ENCODE measurements around the gene CDYL2.

The CDYL2 gene

GRCh38 chr16:80738521-80738920 lies 65.9 kb downstream of the CDYL2 start:
- Histone ChIP-seq H3K27ac (replicated peaks; ENCODE audit: low read length) (no peak overlapping the region), H4K91ac (ENCODE audit: low read depth, low read length, poor library complexity) (no peak overlapping the region), H2AFZ (ENCODE audit: low read length) (no peak overlapping the region), H2AK5ac (ENCODE audit: low read depth, low read length) (no peak overlapping the region), H3K18ac (ENCODE audit: low read length) (no peak overlapping the region), H3K79me1 (ENCODE audit: low read depth, low read length) (no peaks in the 10 kb centered on the region), H3K4me3 (ENCODE audit: low read length in 2 of 2) (no peak overlapping the region), H3K27me3 (ENCODE audit: control insufficient read depth in 3 of 3, insufficient read depth in 3 of 3, low read depth in 1 of 3, low read length in 3 of 3) (no peaks in the 10 kb centered on the region), H2BK15ac (ENCODE audit: low read length) (no peak overlapping the region), H3K4ac (ENCODE audit: low read length) (no peak overlapping the region), H3K36me3 (replicated peaks in 1 of 2; ENCODE audit: control insufficient read depth in 2 of 2, insufficient read depth in 2 of 2, low read length in 2 of 2) (no peaks in the 10 kb centered on the region), H3K4me2 (ENCODE audit: insufficient read depth, low read length, poor library complexity, severe bottlenecking) (no peak overlapping the region), H3K23ac (ENCODE audit: low read depth, low read length, poor library complexity) (no peak overlapping the region), H4K8ac (ENCODE audit: low read depth, low read length) (no peak overlapping the region), H3K9ac (ENCODE audit: low read depth, low read length, poor library complexity) (no peak overlapping the region), H2BK5ac (ENCODE audit: low read length) (no peak overlapping the region), H2BK120ac (ENCODE audit: low read depth, low read length) (no peak overlapping the region), H2BK12ac (ENCODE audit: low read length) (no peak overlapping the region), H3K4me1 (ENCODE audit: control insufficient read depth in 2 of 2, insufficient read depth in 1 of 2, low read depth in 1 of 2, low read length in 2 of 2) (no peaks in the 10 kb centered on the region), H3K9me3 (replicated peaks in 1 of 2; ENCODE audit: control insufficient read depth in 2 of 2, insufficient read depth in 1 of 2, low read depth in 1 of 2, low read length in 2 of 2) (peaks cover 0 to 2% of the 10 kb centered on the region in 2 donors), H3K14ac (ENCODE audit: low read length) (no peak overlapping the region)
- DNase-seq (ENCODE audit: low spot score) = no peak
- no CpG with 5 or more reads among the region's 3 CpGs for WGBS, 2 donors (ENCODE audit: extremely low coverage in 2 of 2, insufficient read length in 2 of 2, insufficient replicate concordance in 1 of 2)

GRCh38 chr16:80735846-80736245 lies 68.6 kb downstream of the CDYL2 start:
- H3K18ac ChIP-seq (ENCODE audit: low read length) = no peak overlapping the region
- H3K9ac ChIP-seq (ENCODE audit: low read depth, low read length, poor library complexity) = no peak overlapping the region
- no peak overlapping the region for H2BK120ac ChIP-seq (ENCODE audit: low read depth, low read length)
- WGBS, 2 donors (ENCODE audit: extremely low coverage in 2 of 2, insufficient read length in 2 of 2, insufficient replicate concordance in 1 of 2) = no CpG with 5 or more reads among the region's 4 CpGs
- no peak overlapping the region for H2BK15ac ChIP-seq (ENCODE audit: low read length)
- H3K79me1 ChIP-seq (ENCODE audit: low read depth, low read length) = no peaks in the 10 kb centered on the region
- no peak for DNase-seq (ENCODE audit: low spot score)
- no peak overlapping the region for H2AK5ac ChIP-seq (ENCODE audit: low read depth, low read length)
- no peak overlapping the region for H4K8ac ChIP-seq (ENCODE audit: low read depth, low read length)
- no peak overlapping the region for H3K27ac ChIP-seq (replicated peaks; ENCODE audit: low read length)
- no peak overlapping the region for H3K4me2 ChIP-seq (ENCODE audit: insufficient read depth, low read length, poor library complexity, severe bottlenecking)
- H2BK5ac ChIP-seq (ENCODE audit: low read length) = no peak overlapping the region
- H3K14ac ChIP-seq (ENCODE audit: low read length) = no peak overlapping the region
- H3K4me3 ChIP-seq (ENCODE audit: low read length in 2 of 2) = no peak overlapping the region
- no peak overlapping the region for H3K23ac ChIP-seq (ENCODE audit: low read depth, low read length, poor library complexity)
- H3K36me3 ChIP-seq (replicated peaks in 1 of 2; ENCODE audit: control insufficient read depth in 2 of 2, insufficient read depth in 2 of 2, low read length in 2 of 2) = no peaks in the 10 kb centered on the region
- no peak overlapping the region for H4K91ac ChIP-seq (ENCODE audit: low read depth, low read length, poor library complexity)
- no peak overlapping the region for H2BK12ac ChIP-seq (ENCODE audit: low read length)
- H3K27me3 ChIP-seq (ENCODE audit: control insufficient read depth in 3 of 3, insufficient read depth in 3 of 3, low read depth in 1 of 3, low read length in 3 of 3) = no peaks in the 10 kb centered on the region
- H3K4ac ChIP-seq (ENCODE audit: low read length) = no peak overlapping the region
- no peaks in the 10 kb centered on the region for H3K4me1 ChIP-seq (ENCODE audit: control insufficient read depth in 2 of 2, insufficient read depth in 1 of 2, low read depth in 1 of 2, low read length in 2 of 2)
- H3K9me3 ChIP-seq (replicated peaks in 1 of 2; ENCODE audit: control insufficient read depth in 2 of 2, insufficient read depth in 1 of 2, low read depth in 1 of 2, low read length in 2 of 2) = peaks cover 0 to 2% of the 10 kb centered on the region in 2 donors
- H2AFZ ChIP-seq (ENCODE audit: low read length) = no peak overlapping the region

- no peak for DNase-seq (ENCODE audit: low spot score)
- Histone ChIP-seq H3K23ac (ENCODE audit: low read depth, low read length, poor library complexity) (no peak overlapping the region), H2BK120ac (ENCODE audit: low read depth, low read length) (no peak overlapping the region), H4K8ac (ENCODE audit: low read depth, low read length) (no peak overlapping the region), H3K4me2 (ENCODE audit: insufficient read depth, low read length, poor library complexity, severe bottlenecking) (no peak overlapping the region), H3K27ac (replicated peaks; ENCODE audit: low read length) (no peak overlapping the region), H3K4me1 (ENCODE audit: control insufficient read depth in 2 of 2, insufficient read depth in 1 of 2, low read depth in 1 of 2, low read length in 2 of 2) (no peaks in the 10 kb centered on the region), H4K91ac (ENCODE audit: low read depth, low read length, poor library complexity) (no peak overlapping the region), H3K4me3 (ENCODE audit: low read length in 2 of 2) (no peak overlapping the region), H3K27me3 (ENCODE audit: control insufficient read depth in 3 of 3, insufficient read depth in 3 of 3, low read depth in 1 of 3, low read length in 3 of 3) (no peaks in the 10 kb centered on the region), H3K79me1 (ENCODE audit: low read depth, low read length) (no peaks in the 10 kb centered on the region), H2AK5ac (ENCODE audit: low read depth, low read length) (no peak overlapping the region), H2BK12ac (ENCODE audit: low read length) (no peak overlapping the region), H2AFZ (ENCODE audit: low read length) (no peak overlapping the region), H3K14ac (ENCODE audit: low read length) (no peak overlapping the region), H2BK15ac (ENCODE audit: low read length) (no peak overlapping the region), H3K9me3 (replicated peaks in 1 of 2; ENCODE audit: control insufficient read depth in 2 of 2, insufficient read depth in 1 of 2, low read depth in 1 of 2, low read length in 2 of 2) (no peaks in the 10 kb centered on the region), H2BK5ac (ENCODE audit: low read length) (no peak overlapping the region), H3K36me3 (replicated peaks in 1 of 2; ENCODE audit: control insufficient read depth in 2 of 2, insufficient read depth in 2 of 2, low read length in 2 of 2) (no peaks in the 10 kb centered on the region), H3K9ac (ENCODE audit: low read depth, low read length, poor library complexity) (no peak overlapping the region), H3K18ac (ENCODE audit: low read length) (no peak overlapping the region), H3K4ac (ENCODE audit: low read length) (no peak overlapping the region)
- WGBS, 2 donors (ENCODE audit: extremely low coverage in 2 of 2, insufficient read length in 2 of 2, insufficient replicate concordance in 1 of 2) = no CpG with 5 or more reads among the region's 2 CpGs
These were observed 71.0 kb downstream of the CDYL2 start for GRCh38 chr16:80733407-80733806.

- H3K36me3 ChIP-seq (replicated peaks in 1 of 2; ENCODE audit: control insufficient read depth in 2 of 2, insufficient read depth in 2 of 2, low read length in 2 of 2) = no peaks in the 10 kb centered on the region
- no peaks in the 10 kb centered on the region for H3K4me1 ChIP-seq (ENCODE audit: control insufficient read depth in 2 of 2, insufficient read depth in 1 of 2, low read depth in 1 of 2, low read length in 2 of 2)
- H3K27ac ChIP-seq (replicated peaks; ENCODE audit: low read length) = no peak overlapping the region
- H2BK5ac ChIP-seq (ENCODE audit: low read length) = no peak overlapping the region
- no peak overlapping the region for H2AK5ac ChIP-seq (ENCODE audit: low read depth, low read length)
- H3K79me1 ChIP-seq (ENCODE audit: low read depth, low read length) = no peaks in the 10 kb centered on the region
- H3K9me3 ChIP-seq (replicated peaks in 1 of 2; ENCODE audit: control insufficient read depth in 2 of 2, insufficient read depth in 1 of 2, low read depth in 1 of 2, low read length in 2 of 2) = no peaks in the 10 kb centered on the region
- H3K4me2 ChIP-seq (ENCODE audit: insufficient read depth, low read length, poor library complexity, severe bottlenecking) = no peak overlapping the region
- no peak for DNase-seq (ENCODE audit: low spot score)
- no peak overlapping the region for H2BK120ac ChIP-seq (ENCODE audit: low read depth, low read length)
- no peak overlapping the region for H3K4ac ChIP-seq (ENCODE audit: low read length)
- H3K9ac ChIP-seq (ENCODE audit: low read depth, low read length, poor library complexity) = no peak overlapping the region
- H2AFZ ChIP-seq (ENCODE audit: low read length) = no peak overlapping the region
- H2BK15ac ChIP-seq (ENCODE audit: low read length) = no peak overlapping the region
- H4K91ac ChIP-seq (ENCODE audit: low read depth, low read length, poor library complexity) = no peak overlapping the region
- no peak overlapping the region for H3K4me3 ChIP-seq (ENCODE audit: low read length in 2 of 2)
- no peak overlapping the region for H4K8ac ChIP-seq (ENCODE audit: low read depth, low read length)
- H2BK12ac ChIP-seq (ENCODE audit: low read length) = no peak overlapping the region
- no CpG with 5 or more reads among the region's 2 CpGs for WGBS, 2 donors (ENCODE audit: extremely low coverage in 2 of 2, insufficient read length in 2 of 2, insufficient replicate concordance in 1 of 2)
- H3K27me3 ChIP-seq (ENCODE audit: control insufficient read depth in 3 of 3, insufficient read depth in 3 of 3, low read depth in 1 of 3, low read length in 3 of 3) = no peaks in the 10 kb centered on the region
- no peak overlapping the region for H3K14ac ChIP-seq (ENCODE audit: low read length)
- no peak overlapping the region for H3K18ac ChIP-seq (ENCODE audit: low read length)
- H3K23ac ChIP-seq (ENCODE audit: low read depth, low read length, poor library complexity) = no peak overlapping the region
These were observed 72.5 kb downstream of the CDYL2 start for GRCh38 chr16:80731915-80732314.

All from neuronal stem cell (in vitro differentiated cells).